GM19043 (cell line): Measurements from ENCODE around the gene SDC4.
"Not testable (repeated sequence)": the region's sequence is repeated elsewhere in the genome, so short reads cannot be mapped to it uniquely, and the experiment has no call there.

Experiments
- ATAC-seq: cut with Tn5 transposase; IDR thresholded peaks from one replicate; pipeline ENCODE4 v1.9.1; 2021; ENCODE audit warnings: low read depth; ENCODE audit not compliant: unreplicated experiment

The SDC4 gene

DNA sequence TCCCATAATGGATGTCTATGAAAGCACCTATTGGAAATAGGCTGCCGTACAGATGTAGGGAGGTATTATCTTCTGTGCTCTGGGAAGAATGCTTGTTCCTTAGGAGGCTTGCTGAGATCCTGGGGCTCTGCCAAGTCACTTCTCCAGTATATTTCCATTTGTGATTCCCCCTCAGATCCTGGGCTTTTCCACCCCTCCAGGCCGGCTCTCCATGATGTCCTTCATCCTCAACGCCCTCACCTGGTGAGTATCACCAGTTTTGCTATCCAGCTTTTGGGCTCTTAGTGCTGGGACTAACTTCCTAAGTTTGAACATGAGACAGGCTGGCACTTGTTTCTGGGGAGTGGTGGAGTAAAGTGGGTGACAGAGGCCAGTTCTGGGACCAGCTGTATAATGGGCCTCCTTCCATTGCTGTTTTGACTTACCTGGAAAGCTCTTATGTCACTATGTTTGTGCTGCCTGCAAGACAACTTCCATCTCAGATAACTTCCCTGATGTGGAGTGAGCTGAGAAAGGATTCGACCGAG lies 17.3 kb upstream of the SDC4 start:
- no peak for ATAC-seq

- no peak for ATAC-seq
Observed at GRCh38 chr20:45363611-45364492, 15.6 kb upstream of the SDC4 start.

DNA sequence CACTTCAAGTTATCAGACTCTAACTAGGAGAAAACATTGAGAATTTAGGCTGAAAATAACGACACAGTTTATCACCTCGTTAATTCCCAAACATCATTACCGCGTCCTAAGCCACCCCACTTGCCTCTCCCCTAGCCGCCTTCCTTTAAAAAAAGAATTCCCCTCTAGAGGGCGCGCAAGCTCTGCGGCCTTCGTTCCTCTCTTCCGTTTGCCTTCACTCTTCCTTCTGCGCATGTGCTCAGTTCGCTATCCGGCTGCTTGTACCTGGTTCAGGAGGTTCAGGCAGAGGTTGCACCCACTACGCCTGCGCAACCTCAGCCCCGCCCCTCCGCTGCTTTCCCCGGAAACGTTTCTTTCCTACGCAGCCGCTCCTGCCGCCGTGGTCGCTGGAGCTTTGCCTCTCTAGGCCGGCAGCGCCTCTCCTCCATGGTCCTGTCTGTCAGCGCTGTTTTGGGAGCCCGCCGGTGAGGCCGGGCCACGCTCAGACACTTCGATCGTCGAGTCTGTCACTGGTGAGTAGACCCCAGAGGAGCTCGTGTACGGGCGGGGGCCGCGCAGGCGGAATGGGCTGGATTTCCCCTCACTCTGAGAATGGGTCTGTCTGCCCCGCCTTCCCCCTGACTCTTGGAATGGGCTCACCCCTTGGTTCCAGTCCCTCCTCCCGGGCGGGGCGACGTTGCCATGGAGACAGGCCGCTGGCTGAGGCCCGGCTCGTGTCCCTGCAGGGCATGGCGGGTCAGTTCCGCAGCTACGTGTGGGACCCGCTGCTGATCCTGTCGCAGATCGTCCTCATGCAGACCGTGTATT lies 14.8 kb upstream of the SDC4 start, which contains the start of gene SYS1:
Gene SYS1, plus strand, starts transcription at position 353 of the 807 bp plus-strand sequence. Its CDS starts 376 bp downstream, at position 729.
- peak; percentile 74 for ATAC-seq

GRCh38 chr20:45361793-45362192 lies 13.6 kb upstream of the SDC4 start:
- ATAC-seq, result no peak

DNA sequence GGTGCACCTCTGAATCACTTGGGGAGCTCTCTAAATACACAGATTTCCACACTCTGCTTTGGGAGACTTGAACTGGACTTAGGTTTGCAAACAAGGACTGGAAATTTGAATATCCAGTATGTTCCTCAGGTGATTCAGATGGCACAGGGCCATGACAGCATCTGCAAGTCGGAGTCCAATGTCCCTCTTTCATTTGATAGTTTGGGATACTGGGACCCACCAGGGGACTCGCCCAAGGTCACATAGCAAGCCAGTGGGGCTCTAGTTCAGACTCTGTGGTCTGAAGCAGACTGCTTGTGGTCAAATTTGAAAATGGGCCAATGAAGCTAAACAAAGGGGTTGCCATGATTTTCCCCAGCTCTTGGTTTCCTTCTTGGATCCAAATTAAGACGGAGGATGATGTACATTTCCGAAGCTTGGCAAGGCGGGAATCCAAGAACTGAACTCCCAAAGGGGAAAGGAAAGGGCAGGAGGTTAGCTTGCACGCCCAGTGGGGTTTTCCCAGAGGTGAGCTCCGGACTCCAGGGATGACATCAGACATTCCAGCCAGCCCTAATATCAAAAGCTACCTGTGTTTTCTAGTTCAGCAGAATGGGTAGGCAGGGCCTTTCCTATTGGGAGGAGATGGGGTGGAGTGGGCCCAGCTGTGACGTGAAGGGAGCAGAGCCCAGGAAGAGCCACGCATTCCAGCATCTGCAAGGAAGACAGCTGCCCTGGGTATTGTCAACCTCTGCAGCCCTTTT lies 11.4 kb upstream of the SDC4 start:
- ATAC-seq, result no peak

DNA sequence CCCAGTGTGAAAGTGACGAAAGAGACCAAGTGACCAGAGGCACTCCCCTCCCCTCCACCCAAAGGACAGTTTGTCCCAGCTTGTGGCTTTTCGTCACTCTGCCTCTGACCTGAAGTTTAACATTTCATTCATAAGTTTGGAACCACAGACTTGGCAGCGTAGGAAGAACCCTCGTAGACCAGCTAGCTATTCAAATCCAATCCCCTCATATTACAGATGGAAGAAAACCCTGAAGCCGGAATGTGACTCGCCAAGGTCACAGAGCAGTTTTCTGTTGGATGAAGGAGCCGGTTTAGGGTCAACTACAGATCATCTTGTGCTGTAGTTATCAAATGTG lies 10.8 kb upstream of the SDC4 start:
- ATAC-seq, result no peak

DNA sequence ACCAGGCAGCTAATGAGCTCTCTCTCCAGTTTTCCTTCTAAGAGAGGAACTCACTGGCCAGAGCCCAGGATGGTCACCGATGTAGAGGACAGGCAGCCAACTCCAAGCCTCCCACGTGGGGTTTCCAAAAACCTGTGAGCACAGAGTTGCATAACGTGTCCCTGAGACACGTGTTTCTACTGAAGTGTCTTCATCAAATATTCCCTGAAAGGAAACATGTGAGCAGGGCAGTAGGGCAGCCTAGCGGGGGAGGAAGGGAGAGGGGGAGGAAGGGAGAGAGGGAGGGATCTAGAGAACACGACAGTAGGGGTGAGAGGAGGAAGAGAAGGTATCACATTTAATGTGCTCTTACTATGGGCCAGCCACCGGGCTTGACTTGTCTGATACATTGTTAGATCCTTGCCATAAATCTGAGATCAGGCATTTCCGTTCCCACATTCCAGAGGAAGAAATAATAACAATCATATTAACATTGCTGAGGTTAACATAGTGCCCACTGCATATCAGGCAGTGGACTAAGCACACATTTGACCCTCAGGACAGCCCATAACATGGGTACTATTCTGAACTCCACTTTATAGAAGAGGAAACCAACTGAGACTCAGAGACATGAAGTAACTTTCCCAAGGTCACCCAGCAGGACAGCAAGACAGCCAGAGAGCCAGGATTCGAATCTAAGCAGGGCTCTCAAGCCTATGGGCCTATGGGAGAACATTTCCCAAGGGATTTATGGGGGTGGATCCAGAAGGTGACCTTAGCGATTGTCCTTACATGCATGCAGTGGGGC lies 10.3 kb upstream of the SDC4 start:
- ATAC-seq, result no peak

GRCh38 chr20:45355209-45356084 lies 7.2 kb upstream of the SDC4 start:
- no peak for ATAC-seq

- no peak for ATAC-seq
Observed at GRCh38 chr20:45354423-45355208, 6.4 kb upstream of the SDC4 start.

- ATAC-seq, result no peak
Observed at GRCh38 chr20:45353746-45354145, 5.5 kb upstream of the SDC4 start.

GRCh38 chr20:45352729-45353128 lies 4.5 kb upstream of the SDC4 start:
- no peak for ATAC-seq

DNA sequence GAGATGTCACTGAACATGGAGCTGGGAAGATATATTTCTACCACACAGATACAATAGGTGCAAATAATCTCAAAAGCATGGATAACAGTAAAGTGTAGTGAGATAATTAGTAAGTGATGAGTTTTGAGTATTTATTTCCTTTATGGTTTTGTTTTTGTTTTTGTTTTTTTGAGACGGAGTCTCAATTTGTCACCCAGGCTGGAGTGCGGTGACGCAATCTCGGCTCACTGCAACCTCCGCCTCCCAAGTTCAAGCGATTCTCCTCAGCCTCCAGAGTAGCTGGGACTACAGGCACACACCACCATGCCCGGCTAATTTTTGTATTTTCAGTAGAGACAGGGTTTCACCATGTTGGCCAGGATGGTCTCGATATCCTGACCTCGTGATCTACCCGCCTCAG lies 2.6 kb upstream of the SDC4 start:
- ATAC-seq, result not testable (repeated sequence)

- ATAC-seq, result no peak
Observed at GRCh38 chr20:45350217-45350616, 2.0 kb upstream of the SDC4 start.

- no peak for ATAC-seq
Observed at GRCh38 chr20:45347297-45347935, 808 bp downstream of the SDC4 start.

GRCh38 chr20:45346851-45347250 lies 1.4 kb downstream of the SDC4 start:
- no peak for ATAC-seq

GRCh38 chr20:45346291-45346718 lies 1.9 kb downstream of the SDC4 start:
- no peak for ATAC-seq

GRCh38 chr20:45345104-45345936 lies 2.9 kb downstream of the SDC4 start:
- no peak for ATAC-seq
